Hepatocyte (in vitro differentiated cells): Measurements from ENCODE around the gene LDB2.

Source experiments
- CTCF ChIP-seq: fragments of 200-600 bp; sonication (generic); IDR thresholded peaks from 2 replicates; pipeline ENCODE4 v1.5.1; 2016; ENCODE audit warnings: antibody characterized with exemption, mild to moderate bottlenecking; ENCODE audit not compliant: poor library complexity
- EZH2 ChIP-seq: fragments of 200-600 bp; sonication (generic); IDR thresholded peaks from 2 replicates; pipeline ENCODE4 v1.6.1; 2016; ENCODE audit warnings: antibody characterized with exemption, mild to moderate bottlenecking, borderline replicate concordance

- TF ChIP-seq CTCF (no peak), EZH2 (no peak)
Measured at GRCh38 chr4:16555156-16555555, 343.3 kb downstream of the LDB2 start.
